Esophagus muscularis mucosa (tissue), 3 donors: ENCODE results near the gene RIPPLY2.

Experiments
- CTCF ChIP-seq, 3 experiments: fragments of 200-600 bp in 2 of 3; fragments of 450-650 bp in 1 of 3; sonication (generic) in 2 of 3; IDR thresholded peaks; one replicate each; pipeline ENCODE4 v1.5.1; 2017 to 2019; ENCODE audit warnings: antibody characterized with exemption in 3 of 3, mild to moderate bottlenecking in 2 of 3, moderate library complexity in 1 of 3
- POLR2AphosphoS5 ChIP-seq, 2 donors: sonication (generic); formaldehyde crosslinking; IDR thresholded peaks; one replicate each; pipeline ENCODE4 v1.6.1; 2017; ENCODE audit warnings: antibody characterized with exemption in 2 of 2

- TF ChIP-seq CTCF (IDR thresholded peaks at IDR 0.05), result no peak
- no peak for TF ChIP-seq POLR2AphosphoS5 (IDR thresholded peaks at IDR 0.05)
Observed at GRCh38 chr6:83883240-83883639, 30.1 kb downstream of the RIPPLY2 start.
